ENCODE results near the gene GALNT14. TPM values are rescaled to one million over a fixed set of nuclear protein-coding genes. Genes with fewer than 3 reads are reported as not detected.

GALNT14 gene
- total and polyA plus RNA-seq, 9 of the 15 experiments (the other 6 are each of a cell fraction or from before 2014, with no cell fraction given): 0.11 TPM; not detected in 8

GRCh38 chr2:31168291-31168690 lies 30.1 kb upstream of the GALNT14 start (continued):
- TF ChIP-seq ZNF318 (IDR thresholded peaks at IDR 0.05; ENCODE audit: borderline replicate concordance in 1 of 2, low read depth in 1 of 2): no peak

- Histone ChIP-seq H3K4me2 (ENCODE audit: insufficient read depth, low read length) (no peak overlapping the region), H3K27ac (ENCODE audit: extremely low read depth, low read depth, low read length) (no peak overlapping the region), H4K20me1 (replicated peaks; ENCODE audit: control insufficient read depth, insufficient read depth, low read length) (peaks cover 3% of the 10 kb centered on the region; the same call in 1 of the 2 replicates), H3K9me3 (replicated peaks; ENCODE audit: control insufficient read depth, insufficient read depth, low read depth, low read length) (no peaks in the 10 kb centered on the region), H3K27me3 (ENCODE audit: control insufficient read depth in 2 of 2, insufficient read depth in 2 of 2, low read length in 2 of 2) (0 out of 5 replicates have a peak, but pooled peaks cover 0 to 3% of the 10 kb centered on the region in 2 experiments), H3K4me3 (no peak overlapping the region), H3K9me1 (ENCODE audit: control insufficient read depth, insufficient read depth, low read length) (no peaks in the 10 kb centered on the region), H3K36me3 (ENCODE audit: control insufficient read depth, insufficient read depth, low read length) (no peaks in the 10 kb centered on the region), H3K9ac (ENCODE audit: insufficient read depth in 1 of 2, low read depth in 2 of 2, low read length in 2 of 2) (no peak overlapping the region), H3K79me2 (ENCODE audit: control insufficient read depth, insufficient read depth, low read length) (no peaks in the 10 kb centered on the region), H3K4me1 (replicated peaks in 1 of 2; ENCODE audit: control insufficient read depth in 2 of 2, insufficient read depth in 2 of 2, low read length in 2 of 2) (no peaks in the 10 kb centered on the region), H2AFZ (ENCODE audit: low read depth, low read length) (no peak overlapping the region)
- WGBS (ENCODE audit: insufficient coverage, low coverage, missing lambda C conversion rate): 0% methylated on average over 1 of the region's 1 CpG
- ChIA-PET CTCF (ENCODE audit: low intra/inter-chr PET ratio) (no interaction called here), POLR2A (no interaction called here)
- FAIRE-seq: no peak
- ATAC-seq: no peak
- intact Hi-C loops (cut with micrococcal nuclease) (no loop called here), in situ Hi-C loops (cut with MboI) (loop anchor here (10.0 to 25.0 kb wide), 2 partner anchors 452 to 1005 kb away; no protein-coding TSS in a partner anchor)
- DNase-seq (ENCODE audit: extremely low read depth in 1 of 4, low spot score in 3 of 4): no peak
- no TSS peak for BruUV-seq (replicated peaks)
- TF ChIP-seq BRF2 (IDR thresholded peaks at IDR 0.05; ENCODE audit: borderline replicate concordance, insufficient read depth, insufficient read length) (no peak), ZNF75A (CRISPR knock-in tag; IDR thresholded peaks at IDR 0.05) (no peak), DACH1 (IDR thresholded peaks at IDR 0.05; ENCODE audit: partially characterized antibody) (no peak), ZNF589 (CRISPR knock-in tag; IDR thresholded peaks at IDR 0.05; ENCODE audit: low read depth) (no peak), MTA1 (IDR thresholded peaks at IDR 0.05; ENCODE audit: borderline replicate concordance) (no peak), IFI16 (CRISPR knock-in tag; IDR thresholded peaks at IDR 0.05) (no peak), FOXO4 (CRISPR knock-in tag; IDR thresholded peaks at IDR 0.05) (no peak)
Observed at GRCh38 chr2:31166925-31167324, 28.7 kb upstream of the GALNT14 start.
